ENCODE measurements around the gene GGTLC2. TPM values are rescaled to one million over a fixed set of nuclear protein-coding genes. Genes with fewer than 3 reads are reported as not detected.

GGTLC2 gene
- total RNA-seq, 1 experiment from 2014 or later = not detected

Other genes with a start within 250 kb of the GGTLC2 start
- gene ZNF280B, start 135.9 kb upstream of the GGTLC2 start, total RNA-seq (2014; rRNA removed; shearing (Covaris generic)) = 2.9 and 3.7 TPM in 2 replicates
- 0.15 and 0.31 TPM in 2 replicates for gene ZNF280A, start 124.3 kb upstream of the GGTLC2 start, total RNA-seq (2014; rRNA removed; shearing (Covaris generic))
- not detected in 2 replicates for gene PRAME, start 85.3 kb upstream of the GGTLC2 start, total RNA-seq (2014; rRNA removed; shearing (Covaris generic))
- not detected in 2 replicates for gene IGLL5, start 243.2 kb downstream of the GGTLC2 start, total RNA-seq (2014; rRNA removed; shearing (Covaris generic))